HG03135 (cell line): Measurements from ENCODE around the gene LYPD8.

ENCODE experiments used
- ATAC-seq: cut with Tn5 transposase; IDR thresholded peaks from one replicate; pipeline ENCODE4 v1.9.1; 2021; ENCODE audit warnings: mild to moderate bottlenecking, moderate library complexity; ENCODE audit not compliant: unreplicated experiment

Gene LYPD8

DNA sequence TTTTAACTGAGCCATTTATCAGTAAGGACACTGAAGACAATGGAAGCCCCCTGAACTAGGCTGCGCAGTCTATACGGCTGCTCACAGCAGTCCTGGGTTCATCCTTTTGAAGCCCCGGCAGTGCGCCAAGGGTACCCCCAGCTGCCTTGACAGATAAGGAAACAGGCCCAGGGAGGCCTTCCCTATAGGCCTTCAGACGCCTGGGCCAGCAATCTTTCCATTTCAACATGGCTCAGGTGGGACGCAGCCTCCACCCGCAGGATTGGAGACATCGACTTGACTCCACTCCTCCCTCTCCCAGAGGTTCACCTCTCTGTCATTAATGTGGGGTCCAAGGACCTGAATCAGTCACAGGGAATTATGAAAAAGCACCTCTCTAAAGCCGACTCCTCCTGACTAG is 2.8 kb upstream of the LYPD8 start:
- no peak for ATAC-seq

DNA sequence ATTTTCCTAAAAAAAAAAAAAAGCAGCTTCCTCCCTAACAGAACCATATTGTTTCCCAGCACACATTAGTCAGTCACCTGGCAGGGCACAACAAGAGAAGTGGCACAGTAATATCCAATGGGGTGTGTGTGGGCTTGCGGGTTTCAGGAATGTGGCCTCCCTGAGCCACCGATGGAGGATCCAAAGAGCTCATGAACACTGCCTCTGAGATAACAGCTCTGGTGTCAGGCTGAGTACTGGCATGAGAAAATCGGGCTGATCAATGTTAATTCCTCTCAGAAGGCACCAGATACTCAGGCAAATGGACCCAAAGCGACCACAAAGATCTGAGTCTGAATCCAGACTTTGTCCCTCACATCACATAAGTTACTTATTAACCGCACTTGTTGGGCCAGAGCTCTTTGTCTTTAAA is 2.2 kb upstream of the LYPD8 start:
- ATAC-seq, result no peak

DNA sequence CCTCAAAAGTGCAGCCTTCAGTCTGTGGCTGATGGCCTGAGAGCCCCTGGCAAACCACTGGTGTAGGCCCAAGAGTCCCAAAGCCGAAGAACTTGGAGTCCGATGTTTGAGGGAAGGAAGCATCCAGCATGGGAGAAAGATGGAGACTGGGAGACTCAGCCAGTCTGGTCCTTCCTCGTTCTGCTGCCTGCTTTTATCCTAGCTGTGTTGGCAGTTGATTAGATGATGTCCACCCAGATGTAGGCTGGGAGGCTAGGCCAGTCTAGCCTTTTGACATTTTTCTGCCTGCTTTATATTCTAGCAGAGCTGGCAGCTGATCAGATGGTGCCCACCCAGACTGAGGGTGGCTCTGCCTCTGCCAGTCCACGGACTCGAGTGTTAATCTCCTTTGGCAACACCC is 1.1 kb upstream of the LYPD8 start:
- ATAC-seq, result no peak

DNA sequence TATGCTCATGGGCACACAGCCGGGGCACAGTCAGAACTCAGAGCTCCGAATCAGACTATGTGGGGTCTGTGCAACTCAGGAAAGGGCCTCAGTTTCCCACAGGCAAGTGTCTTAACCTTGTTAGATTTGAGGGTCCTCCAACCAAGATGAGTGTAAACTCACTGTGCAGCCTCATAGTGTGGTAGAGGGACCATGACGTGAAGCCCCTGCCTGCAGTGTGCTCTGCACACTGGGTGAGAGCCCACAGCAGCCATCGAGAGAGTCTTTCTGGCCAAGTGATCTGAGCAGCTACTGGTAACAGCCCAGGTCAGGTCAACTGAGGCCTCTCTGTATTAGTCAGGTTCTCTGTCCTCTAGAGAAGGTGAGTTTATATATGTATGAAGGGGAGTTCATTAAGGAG is 592 bp upstream of the LYPD8 start:
- no peak for ATAC-seq

DNA sequence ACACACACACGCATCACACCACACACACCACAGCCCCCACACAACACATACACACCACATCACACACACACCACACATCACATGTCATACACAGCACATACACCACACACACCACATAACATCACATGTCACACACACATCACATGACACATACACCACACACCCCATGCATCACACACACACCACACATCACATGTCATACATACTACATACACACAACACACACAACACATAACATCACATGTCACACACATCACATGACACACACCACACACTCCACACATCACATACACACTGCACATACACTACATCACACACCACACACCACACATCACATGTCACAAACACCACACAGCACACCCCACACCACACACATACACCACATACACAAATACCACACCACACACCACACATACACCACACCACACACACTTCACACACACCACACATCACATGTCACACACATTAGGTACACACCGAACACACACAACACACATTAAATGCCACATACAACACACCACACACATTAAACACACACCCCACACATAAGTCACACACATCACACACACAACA is 1.8 kb downstream of the LYPD8 start:
- ATAC-seq, result no peak

DNA sequence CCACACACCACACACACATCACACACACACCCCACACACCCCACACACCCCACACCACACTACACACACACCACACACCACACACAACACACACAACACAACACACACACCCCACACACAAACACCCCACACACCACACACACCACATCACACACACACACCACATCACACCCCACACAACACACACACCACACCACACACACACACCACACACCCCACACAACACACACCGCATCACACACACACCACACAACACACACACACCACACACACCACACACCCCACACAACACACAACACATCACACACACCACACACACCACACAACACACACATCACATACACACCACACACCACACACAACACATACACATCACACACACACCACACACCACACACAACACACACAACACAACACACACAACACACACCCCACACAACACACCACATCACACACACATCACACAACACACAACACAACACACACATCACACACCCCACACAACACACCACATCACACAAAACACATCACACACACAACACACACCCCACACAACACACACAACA is 2.4 kb downstream of the LYPD8 start:
- no peak for ATAC-seq

DNA sequence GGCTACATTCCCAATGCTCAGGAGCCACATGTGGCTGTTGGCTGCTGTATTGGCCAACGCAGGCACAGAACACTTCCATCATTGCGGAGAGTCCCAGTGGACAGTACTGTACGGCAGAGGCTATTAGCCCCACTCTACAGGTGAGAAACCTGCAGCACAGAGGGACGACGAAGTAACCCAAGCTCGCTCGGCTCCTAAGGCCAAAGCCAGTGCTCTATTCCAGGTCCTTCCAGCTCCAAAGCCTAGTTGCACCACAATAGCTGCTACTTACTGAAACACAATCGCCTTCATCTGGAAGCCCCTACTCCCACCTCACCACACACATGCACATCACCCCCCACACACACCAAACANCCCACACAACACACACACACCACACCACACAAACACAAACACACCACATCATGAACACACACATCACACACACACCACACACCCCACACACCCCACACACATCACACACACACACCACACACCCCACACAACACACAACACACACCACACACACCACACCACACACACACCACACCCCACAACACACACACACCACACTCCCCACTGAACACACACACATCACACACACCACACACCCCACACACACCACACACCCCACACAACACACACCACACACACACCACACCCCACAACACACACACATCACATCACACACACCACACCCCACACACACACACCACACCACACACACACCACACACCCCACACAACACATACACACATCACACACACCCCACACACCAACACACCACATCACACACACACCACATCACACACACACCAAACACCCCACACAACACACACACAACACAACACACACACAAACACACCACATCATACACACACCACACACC is 3.2 kb downstream of the LYPD8 start:
- ATAC-seq, result no peak

DNA sequence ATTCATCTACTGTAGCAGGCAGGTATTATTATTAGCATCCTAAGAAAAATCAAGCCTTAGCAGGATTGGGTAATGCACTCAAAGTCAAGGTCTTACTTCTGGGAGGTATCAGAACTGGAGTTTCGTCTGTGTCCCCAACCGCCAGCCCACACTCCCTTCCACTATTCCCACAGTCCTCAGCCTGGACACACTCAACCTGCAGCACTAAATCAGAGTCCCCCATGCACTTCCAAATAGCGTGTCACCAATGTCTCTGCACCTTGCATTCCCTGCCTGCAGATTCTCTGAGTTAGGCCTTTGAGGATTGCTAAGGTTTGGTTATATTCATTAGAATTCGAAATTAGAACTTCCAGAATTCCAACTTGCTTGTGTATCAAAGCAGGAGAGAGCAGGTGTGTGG is 3.9 kb downstream of the LYPD8 start:
- no peak for ATAC-seq

DNA sequence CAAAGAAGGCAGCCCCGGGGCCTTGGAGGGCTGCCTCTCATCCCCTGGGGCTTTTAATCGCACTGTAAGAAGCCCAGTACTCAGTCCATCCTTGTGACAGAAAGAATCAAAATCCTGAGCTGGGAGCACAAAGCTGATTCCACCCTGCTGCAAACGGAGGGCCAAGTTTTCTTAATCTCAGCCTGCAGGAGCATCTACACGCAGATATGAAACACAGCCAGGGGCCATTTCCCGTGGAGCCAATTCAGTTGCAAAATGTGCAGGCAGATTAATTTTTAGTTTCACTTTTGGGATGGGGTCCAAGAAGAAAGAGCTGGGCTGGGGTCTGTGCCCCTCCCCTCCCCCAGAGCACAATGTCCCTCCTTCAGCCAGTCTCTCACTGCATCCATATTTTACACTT is 4.4 kb downstream of the LYPD8 start:
- ATAC-seq, result no peak

DNA sequence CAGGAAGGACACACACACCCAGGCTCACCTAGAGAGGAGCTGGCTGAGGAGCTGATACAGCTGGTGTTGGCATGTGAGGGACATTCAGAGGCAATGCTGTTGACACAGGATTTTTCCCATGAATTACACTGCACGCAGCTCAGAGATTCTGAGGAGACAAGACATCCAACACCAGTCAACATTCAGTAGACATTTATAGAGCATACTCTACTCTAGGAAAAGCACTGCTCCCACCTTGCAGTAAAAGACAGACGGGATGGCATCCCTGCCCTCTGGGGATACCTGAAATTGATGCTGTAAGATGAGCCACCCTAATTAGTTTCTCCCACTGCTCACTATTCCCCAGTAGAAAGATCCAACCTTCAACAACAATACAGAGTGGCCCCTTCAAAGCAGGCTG is 5.1 kb downstream of the LYPD8 start:
- ATAC-seq, result no peak

DNA sequence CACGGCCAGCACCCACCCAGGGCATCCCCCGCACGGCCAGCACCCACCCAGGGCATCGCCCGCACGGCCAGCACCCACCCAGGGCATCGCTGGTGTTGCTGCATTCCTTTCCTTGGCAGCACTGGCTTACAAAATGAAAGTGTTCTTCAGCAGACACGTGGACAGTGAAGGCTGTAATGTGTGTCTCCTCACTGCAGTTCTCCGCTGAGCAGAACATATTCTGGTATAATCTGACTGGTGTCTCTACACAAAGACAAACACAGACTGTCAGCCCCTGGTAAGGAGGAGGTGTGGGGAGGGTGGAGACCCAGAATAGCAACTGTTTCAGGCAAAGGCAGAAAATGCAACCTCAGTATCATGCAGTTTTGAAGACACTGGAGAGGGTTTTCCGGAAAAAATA is 7.3 kb downstream of the LYPD8 start:
- ATAC-seq, result no peak

DNA sequence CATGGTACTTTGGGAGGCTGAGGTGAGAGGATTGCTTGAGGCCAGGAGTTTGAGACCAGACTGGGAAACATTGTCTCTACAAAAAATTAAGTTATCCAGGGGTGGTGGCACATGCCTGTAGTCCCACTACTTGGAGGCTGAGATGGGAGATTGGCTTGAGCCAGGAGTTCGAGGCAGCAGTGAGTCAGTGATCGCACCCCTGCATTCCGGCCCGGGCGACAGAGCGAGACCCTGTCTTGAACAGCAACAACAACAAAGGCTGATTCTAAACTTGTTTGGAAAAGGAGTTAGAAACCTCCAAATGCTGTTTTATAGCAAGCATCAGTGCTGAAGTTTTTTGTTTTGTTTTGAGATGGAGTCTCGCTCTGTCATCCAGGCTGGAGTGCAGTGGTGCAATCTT is 14.7 kb downstream of the LYPD8 start:
- ATAC-seq, result no peak

DNA sequence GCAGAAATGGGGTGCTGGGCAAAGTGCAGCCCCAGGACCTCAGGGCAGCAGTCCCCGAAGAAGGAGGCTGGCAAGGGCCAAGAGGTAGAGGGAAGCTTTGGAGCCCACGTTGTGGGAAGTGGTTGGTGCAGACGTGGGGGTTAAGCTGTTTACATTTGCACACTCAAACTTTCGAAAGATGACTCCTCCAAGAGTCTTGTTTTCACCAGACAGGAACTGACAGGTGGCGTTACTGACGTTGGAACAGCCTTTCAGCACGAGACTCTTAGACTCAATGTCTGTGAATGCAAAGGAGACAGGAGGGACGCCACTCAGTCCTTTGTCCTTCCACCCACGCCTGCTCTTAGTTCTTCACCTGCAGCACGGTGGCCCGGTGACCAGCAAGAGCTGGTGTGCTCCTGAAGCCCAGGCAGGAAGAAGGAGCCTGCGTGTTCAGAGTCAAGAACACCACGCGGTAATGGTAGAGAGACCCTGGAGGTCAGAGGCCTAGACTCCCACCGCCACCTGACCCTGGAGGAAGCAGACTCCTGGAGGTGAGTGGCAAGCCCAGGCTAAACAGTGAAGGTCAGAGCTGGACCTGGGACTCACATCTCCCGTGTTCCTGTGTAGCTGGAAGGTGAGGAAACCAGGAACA is 15.9 kb downstream of the LYPD8 start:
- no peak for ATAC-seq

DNA sequence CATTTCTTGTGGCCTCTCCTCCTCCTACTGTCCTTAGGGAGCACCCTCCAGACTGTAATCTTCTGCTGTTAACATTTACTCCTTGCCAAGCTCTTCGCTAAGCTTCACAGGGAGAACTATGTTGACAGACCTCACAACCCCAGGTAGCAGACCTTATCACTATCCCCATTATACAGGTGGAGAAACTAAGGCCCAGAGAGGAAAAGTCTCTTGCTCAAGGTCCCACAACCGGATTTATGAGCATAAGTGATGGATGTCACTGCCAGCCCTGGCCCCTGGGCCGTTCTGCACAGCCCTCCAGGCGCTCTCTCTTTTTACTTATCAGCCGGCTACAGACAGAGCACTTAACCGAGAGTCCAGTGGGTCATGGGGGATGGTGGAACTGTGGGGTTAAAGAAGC is 18.1 kb downstream of the LYPD8 start:
- ATAC-seq, result no peak

DNA sequence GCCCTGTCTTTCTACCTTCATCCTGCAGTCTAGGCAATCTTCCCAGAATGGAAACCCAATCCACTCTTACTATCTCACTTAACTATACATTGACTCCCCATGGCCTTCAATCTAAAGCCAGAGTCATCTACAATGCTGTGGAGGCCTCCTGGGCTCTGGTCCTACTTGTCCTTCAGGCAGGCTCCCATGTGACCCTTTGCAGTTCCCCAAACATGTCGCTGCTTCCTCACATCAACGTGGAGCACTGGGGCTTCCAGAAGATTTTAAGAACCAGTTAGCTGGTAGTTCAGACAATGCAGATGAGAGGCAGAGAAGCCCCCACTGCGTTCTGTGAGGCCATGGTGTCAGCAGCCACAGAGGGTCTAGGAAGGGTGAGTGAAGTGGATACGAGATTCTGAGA is 18.6 kb downstream of the LYPD8 start:
- no peak for ATAC-seq

DNA sequence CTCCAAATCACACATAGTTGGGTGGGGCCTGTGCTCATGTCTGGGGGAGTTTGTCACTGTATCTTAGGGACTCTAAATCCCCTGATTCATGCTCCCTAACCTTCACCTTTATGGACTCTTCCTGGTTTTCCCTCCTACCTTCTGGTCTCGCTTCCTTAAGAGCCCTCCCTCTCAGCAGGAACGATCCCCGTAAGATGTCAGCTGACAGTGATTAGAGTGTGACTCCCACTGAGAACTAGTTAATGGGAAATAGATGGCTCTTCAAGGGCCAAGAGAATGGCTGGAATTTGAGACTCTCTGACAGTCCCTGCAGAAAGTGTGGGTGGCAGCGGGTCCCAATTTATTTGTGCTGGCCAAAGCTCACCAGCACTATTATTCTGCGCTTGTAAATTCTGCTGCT is 22.0 kb downstream of the LYPD8 start:
- ATAC-seq, result no peak

DNA sequence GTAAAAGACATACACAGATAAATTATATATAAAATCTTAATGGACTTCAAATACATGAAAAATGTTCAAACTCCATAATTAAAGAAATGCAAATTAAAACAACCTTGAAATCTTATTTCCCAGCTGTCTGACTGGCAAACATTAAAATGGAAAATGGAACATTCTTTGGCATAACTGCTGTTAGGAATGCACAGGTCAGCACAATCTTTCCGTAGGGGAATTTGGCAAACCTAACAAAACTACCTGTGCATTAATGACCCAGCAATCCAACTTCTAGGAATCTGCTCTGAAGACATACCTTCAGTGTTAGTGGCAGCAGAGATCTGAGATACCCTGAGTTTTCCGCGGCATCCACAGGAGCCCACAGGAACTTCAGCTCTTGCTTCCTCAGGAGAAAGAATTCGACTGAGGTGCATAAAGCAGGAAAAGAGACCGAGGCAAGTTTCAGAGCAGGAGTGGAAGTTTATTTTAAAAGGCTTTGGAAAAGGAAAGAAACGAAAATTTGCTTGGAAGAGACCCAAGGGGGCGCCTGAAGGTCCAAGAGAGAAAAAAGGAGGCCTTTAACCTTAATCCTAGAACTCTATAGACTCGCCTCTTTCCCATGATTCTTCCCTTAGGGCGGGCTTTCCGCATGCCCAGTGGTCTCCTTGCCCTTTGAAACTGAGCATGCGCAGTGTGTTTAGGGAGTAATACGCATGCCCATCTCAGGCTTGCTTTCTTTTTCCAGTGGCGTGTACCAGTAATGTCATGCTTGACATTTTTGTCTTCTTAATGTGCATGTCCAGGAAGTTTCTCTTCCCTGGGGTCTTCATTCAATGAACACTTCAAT is 24.8 kb downstream of the LYPD8 start:
- ATAC-seq, result no peak

DNA sequence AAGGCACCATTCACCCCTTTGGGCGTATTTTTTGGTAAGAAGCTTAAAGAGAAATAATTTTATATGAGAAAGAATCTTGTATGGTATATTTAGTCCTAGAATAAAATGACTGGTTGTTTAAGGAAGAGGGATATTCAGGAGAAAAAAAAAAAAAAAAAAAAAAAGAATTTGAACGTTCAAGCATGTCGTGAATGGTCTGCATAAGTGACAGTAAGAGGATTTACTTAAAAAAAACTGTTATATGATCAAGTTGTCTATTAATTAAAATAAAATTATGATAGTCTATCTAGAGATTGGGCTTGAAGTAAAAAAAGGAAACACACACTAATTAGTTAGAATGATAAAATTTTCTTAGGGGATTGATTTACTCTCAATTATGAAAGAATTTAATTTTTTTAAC is 41.3 kb downstream of the LYPD8 start:
- no peak for ATAC-seq

DNA sequence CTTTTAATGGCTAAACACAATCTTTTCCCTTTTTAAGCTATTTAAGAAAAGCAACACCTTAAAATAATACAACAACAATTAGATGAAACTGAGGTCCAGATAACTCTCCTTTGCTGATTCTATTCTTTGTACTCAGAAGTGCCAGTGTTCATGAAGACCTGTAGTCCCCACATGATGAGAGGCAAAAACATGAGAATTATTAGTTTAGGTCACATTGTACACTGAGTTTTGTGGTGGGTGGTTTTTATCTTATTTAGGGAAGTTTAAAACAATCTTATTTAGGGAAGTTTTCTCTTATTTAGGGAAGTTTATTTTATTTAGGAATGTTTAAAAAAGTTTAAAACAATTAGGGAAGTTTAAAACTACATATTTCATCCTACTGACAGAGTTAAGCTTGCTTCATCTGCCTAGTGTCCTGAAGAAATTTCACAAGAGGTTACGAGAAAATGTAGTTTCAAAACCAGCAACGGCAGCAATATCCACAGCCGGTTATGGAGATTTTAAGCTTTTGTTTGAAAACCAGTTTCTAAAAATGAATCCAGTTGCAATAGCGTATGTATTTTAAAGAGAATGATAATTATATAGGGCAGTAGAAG is 45.2 kb downstream of the LYPD8 start:
- ATAC-seq, result no peak

DNA sequence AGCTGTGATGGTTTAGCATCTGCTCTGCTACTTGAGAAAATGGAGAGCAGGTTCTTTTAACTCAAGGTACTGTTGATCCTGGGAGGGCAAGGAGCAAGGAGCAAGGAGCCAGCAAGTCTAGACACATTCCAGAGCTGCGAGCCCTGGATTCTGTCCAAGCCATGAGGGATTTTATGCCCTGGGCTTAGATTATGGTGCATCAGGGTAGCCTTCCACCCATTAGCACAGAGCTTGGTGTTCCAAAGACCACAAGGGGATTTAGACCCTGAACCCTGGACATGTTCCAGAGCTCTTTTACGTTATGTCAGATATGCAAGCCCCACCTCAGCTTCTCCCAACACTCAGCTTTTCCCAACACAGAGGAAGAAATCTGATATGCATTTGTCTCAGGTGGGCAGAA is 51.0 kb downstream of the LYPD8 start:
- no peak for ATAC-seq

DNA sequence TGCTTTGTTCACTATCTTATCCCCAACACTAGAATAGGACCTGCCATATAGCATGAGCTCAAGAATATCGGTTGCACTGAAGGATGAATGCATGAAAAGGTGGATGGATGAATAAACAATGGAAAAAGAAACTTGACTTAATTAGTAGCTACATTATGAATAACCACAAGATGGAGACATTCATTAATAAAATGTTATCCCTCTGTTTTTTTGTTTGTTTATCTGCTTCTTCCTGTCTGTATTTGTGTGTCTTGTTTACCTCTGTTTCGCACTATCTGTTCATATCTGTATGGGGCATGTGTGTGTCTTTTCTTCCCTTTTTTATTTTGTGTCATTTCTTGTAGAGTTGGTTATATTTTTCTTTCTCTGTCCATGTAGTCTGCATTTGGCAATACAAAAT is 51.9 kb downstream of the LYPD8 start:
- no peak for ATAC-seq
